ENCODE results near the gene MEF2B. TPM values are rescaled to one million over a fixed set of nuclear protein-coding genes. Genes with fewer than 3 reads are reported as not detected.

Gene MEF2B
- total and polyA plus RNA-seq, 2 experiments from 2014 or later = 7.4 to 8.3 TPM

DNA sequence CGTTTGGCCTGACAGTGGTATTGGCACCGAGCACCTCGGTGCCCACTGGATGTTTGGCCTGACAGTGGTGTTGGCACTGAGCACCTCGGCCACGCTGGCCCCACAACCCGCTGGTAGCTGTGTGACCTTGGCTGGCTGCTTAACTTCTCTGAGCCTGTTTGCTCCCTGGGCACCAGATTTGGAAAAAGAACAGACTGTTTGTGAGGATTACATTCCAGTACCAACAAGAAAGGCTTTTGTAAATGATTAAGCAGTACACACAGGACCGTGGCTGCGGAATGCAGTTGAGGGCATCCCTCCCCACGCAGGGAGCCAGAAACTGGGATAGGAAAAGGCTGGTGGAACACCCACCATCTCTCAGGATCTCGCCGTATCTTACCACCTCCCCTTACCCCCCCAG is 74.4 kb downstream of the MEF2B start (continued):
- TF ChIP-seq REST (IDR thresholded peaks at IDR 0.05; ENCODE audit: unreplicated experiment) (no peak), ZNF114 (CRISPR knock-in tag; IDR thresholded peaks at IDR 0.05) (no peak), CREB1 (CRISPR knock-in tag; IDR thresholded peaks at IDR 0.05; ENCODE audit: low read depth) (no peak), CTCF (conservative IDR thresholded peaks at IDR 0.05; ENCODE audit: low read depth in 2 of 2) (no peak), EZH2phosphoT487 (IDR thresholded peaks at IDR 0.05; ENCODE audit: unreplicated experiment) (no peak)
- TF ChIP-seq, protein P1, sequence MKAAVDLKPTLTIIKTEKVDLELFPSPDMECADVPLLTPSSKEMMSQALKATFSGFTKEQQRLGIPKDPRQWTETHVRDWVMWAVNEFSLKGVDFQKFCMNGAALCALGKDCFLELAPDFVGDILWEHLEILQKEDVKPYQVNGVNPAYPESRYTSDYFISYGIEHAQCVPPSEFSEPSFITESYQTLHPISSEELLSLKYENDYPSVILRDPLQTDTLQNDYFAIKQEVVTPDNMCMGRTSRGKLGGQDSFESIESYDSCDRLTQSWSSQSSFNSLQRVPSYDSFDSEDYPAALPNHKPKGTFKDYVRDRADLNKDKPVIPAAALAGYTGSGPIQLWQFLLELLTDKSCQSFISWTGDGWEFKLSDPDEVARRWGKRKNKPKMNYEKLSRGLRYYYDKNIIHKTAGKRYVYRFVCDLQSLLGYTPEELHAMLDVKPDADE (IDR thresholded peaks at IDR 0.05) = no peak

Other genes starting within 250 kb of the MEF2B start
- 23.5 and 38.4 TPM in 2 replicates for gene HOMER3, start 229.0 kb downstream of the MEF2B start, total RNA-seq (2014; rRNA removed; shearing (Covaris generic))
- 16.7 and 18.0 TPM in 2 replicates for gene HOMER3, start 229.0 kb downstream of the MEF2B start, polyA plus RNA-seq (2016; fragmentation: Nextera tagmentation; extraction: Ambion mirVana)
- 86.5 and 102 TPM in 2 replicates for gene SUGP2, start 136.7 kb downstream of the MEF2B start, total RNA-seq (2014; rRNA removed; shearing (Covaris generic))
- 99.3 and 109 TPM in 2 replicates for gene SUGP2, start 136.7 kb downstream of the MEF2B start, polyA plus RNA-seq (2016; fragmentation: Nextera tagmentation; extraction: Ambion mirVana)
- 95.1 and 112 TPM in 2 replicates for gene ARMC6, start 136.7 kb downstream of the MEF2B start, total RNA-seq (2014; rRNA removed; shearing (Covaris generic))
- 40.9 and 45.0 TPM in 2 replicates for gene ARMC6, start 136.7 kb downstream of the MEF2B start, polyA plus RNA-seq (2016; fragmentation: Nextera tagmentation; extraction: Ambion mirVana)
- 5.7 and 7.3 TPM in 2 replicates for gene SLC25A42, start 106.3 kb downstream of the MEF2B start, total RNA-seq (2014; rRNA removed; shearing (Covaris generic))
- 7.3 and 7.6 TPM in 2 replicates for gene SLC25A42, start 106.3 kb downstream of the MEF2B start, polyA plus RNA-seq (2016; fragmentation: Nextera tagmentation; extraction: Ambion mirVana)
- gene TMEM161A, start 31.8 kb downstream of the MEF2B start, total RNA-seq (2014; rRNA removed; shearing (Covaris generic)) = 59.3 and 59.5 TPM in 2 replicates
- 38.0 and 38.9 TPM in 2 replicates for gene TMEM161A, start 31.8 kb downstream of the MEF2B start, polyA plus RNA-seq (2016; fragmentation: Nextera tagmentation; extraction: Ambion mirVana)
- 16.4 and 18.8 TPM in 2 replicates for gene BORCS8, start 21.9 kb upstream of the MEF2B start, total RNA-seq (2014; rRNA removed; shearing (Covaris generic))
- 13.8 and 15.1 TPM in 2 replicates for gene BORCS8, start 21.9 kb upstream of the MEF2B start, polyA plus RNA-seq (2016; fragmentation: Nextera tagmentation; extraction: Ambion mirVana)
- gene RFXANK, start 22.0 kb upstream of the MEF2B start, total RNA-seq (2014; rRNA removed; shearing (Covaris generic)) = 54.3 and 58.1 TPM in 2 replicates
- 124 and 129 TPM in 2 replicates for gene RFXANK, start 22.0 kb upstream of the MEF2B start, polyA plus RNA-seq (2016; fragmentation: Nextera tagmentation; extraction: Ambion mirVana)
- gene NR2C2AP, start 33.2 kb upstream of the MEF2B start, total RNA-seq (2014; rRNA removed; shearing (Covaris generic)) = 14.4 and 14.6 TPM in 2 replicates
- gene NR2C2AP, start 33.2 kb upstream of the MEF2B start, polyA plus RNA-seq (2016; fragmentation: Nextera tagmentation; extraction: Ambion mirVana) = 25.7 and 27.6 TPM in 2 replicates
- 8.0 and 9.4 TPM in 2 replicates for gene NCAN, start 41.7 kb upstream of the MEF2B start, total RNA-seq (2014; rRNA removed; shearing (Covaris generic))
- 1.8 and 2.2 TPM in 2 replicates for gene NCAN, start 41.7 kb upstream of the MEF2B start, polyA plus RNA-seq (2016; fragmentation: Nextera tagmentation; extraction: Ambion mirVana)
- 2.6 and 3.9 TPM in 2 replicates for gene TM6SF2, start 103.0 kb upstream of the MEF2B start, total RNA-seq (2014; rRNA removed; shearing (Covaris generic))
- 4.2 and 4.4 TPM in 2 replicates for gene TM6SF2, start 103.0 kb upstream of the MEF2B start, polyA plus RNA-seq (2016; fragmentation: Nextera tagmentation; extraction: Ambion mirVana)
- gene SUGP1, start 150.2 kb upstream of the MEF2B start, total RNA-seq (2014; rRNA removed; shearing (Covaris generic)) = 31.0 and 38.6 TPM in 2 replicates
- gene SUGP1, start 150.2 kb upstream of the MEF2B start, polyA plus RNA-seq (2016; fragmentation: Nextera tagmentation; extraction: Ambion mirVana) = 61.6 and 63.2 TPM in 2 replicates
- gene MAU2, start 150.6 kb upstream of the MEF2B start, total RNA-seq (2014; rRNA removed; shearing (Covaris generic)) = 36.0 and 62.2 TPM in 2 replicates
- 18.9 and 20.5 TPM in 2 replicates for gene MAU2, start 150.6 kb upstream of the MEF2B start, polyA plus RNA-seq (2016; fragmentation: Nextera tagmentation; extraction: Ambion mirVana)
- 123 and 151 TPM in 2 replicates for gene GATAD2A, start 235.4 kb upstream of the MEF2B start, total RNA-seq (2014; rRNA removed; shearing (Covaris generic))
- gene GATAD2A, start 235.4 kb upstream of the MEF2B start, polyA plus RNA-seq (2016; fragmentation: Nextera tagmentation; extraction: Ambion mirVana) = 40.0 and 49.2 TPM in 2 replicates